Measurements from ENCODE around the gene HAGHL.

DNA sequence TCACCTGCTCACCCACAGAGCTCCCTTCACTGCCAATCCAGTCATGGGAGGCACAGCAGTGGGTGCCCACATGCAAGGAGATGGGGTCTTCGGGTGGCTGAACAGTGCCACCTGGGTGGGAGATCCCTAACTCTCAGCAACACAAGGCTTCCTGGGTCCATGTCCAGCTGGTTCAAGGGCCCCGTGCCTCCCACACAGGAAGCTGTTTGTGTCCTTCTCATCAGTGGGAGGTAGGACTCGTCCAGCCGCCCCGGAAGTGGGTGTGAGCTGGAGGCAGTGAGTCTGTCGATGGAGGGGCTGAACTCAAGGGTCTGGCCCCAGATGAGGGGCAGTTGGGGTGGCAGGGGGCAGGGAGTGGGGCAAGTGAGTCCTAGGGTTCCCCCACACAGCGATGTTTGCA is 22.9 kb upstream of the HAGHL start:
- TF ChIP-seq, protein P1, sequence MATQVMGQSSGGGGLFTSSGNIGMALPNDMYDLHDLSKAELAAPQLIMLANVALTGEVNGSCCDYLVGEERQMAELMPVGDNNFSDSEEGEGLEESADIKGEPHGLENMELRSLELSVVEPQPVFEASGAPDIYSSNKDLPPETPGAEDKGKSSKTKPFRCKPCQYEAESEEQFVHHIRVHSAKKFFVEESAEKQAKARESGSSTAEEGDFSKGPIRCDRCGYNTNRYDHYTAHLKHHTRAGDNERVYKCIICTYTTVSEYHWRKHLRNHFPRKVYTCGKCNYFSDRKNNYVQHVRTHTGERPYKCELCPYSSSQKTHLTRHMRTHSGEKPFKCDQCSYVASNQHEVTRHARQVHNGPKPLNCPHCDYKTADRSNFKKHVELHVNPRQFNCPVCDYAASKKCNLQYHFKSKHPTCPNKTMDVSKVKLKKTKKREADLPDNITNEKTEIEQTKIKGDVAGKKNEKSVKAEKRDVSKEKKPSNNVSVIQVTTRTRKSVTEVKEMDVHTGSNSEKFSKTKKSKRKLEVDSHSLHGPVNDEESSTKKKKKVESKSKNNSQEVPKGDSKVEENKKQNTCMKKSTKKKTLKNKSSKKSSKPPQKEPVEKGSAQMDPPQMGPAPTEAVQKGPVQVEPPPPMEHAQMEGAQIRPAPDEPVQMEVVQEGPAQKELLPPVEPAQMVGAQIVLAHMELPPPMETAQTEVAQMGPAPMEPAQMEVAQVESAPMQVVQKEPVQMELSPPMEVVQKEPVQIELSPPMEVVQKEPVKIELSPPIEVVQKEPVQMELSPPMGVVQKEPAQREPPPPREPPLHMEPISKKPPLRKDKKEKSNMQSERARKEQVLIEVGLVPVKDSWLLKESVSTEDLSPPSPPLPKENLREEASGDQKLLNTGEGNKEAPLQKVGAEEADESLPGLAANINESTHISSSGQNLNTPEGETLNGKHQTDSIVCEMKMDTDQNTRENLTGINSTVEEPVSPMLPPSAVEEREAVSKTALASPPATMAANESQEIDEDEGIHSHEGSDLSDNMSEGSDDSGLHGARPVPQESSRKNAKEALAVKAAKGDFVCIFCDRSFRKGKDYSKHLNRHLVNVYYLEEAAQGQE (IDR thresholded peaks at IDR 0.05), result no peak
- TF ChIP-seq POLR2A (IDR thresholded peaks at IDR 0.05; ENCODE audit: low read length), result no peak
- TF ChIP-seq MYC (IDR thresholded peaks at IDR 0.05; ENCODE audit: borderline replicate concordance, low read length), result no peak
- no peak for TF ChIP-seq EP300 (IDR thresholded peaks at IDR 0.05)
- TF ChIP-seq, protein P2, sequence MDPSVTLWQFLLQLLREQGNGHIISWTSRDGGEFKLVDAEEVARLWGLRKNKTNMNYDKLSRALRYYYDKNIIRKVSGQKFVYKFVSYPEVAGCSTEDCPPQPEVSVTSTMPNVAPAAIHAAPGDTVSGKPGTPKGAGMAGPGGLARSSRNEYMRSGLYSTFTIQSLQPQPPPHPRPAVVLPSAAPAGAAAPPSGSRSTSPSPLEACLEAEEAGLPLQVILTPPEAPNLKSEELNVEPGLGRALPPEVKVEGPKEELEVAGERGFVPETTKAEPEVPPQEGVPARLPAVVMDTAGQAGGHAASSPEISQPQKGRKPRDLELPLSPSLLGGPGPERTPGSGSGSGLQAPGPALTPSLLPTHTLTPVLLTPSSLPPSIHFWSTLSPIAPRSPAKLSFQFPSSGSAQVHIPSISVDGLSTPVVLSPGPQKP (IDR thresholded peaks at IDR 0.05; ENCODE audit: low read depth, low read length), result no peak
